Measurements from ENCODE around the gene BCLAF1.
"Not testable (repeated sequence)": the region's sequence is repeated elsewhere in the genome, so short reads cannot be mapped to it uniquely, and the experiment has no call there.

The BCLAF1 gene

GRCh38 chr6:136249336-136249735, 40.3 kb downstream of the BCLAF1 start:
- DNase-seq (ENCODE audit: low read depth, low spot score) = no peak

GRCh38 chr6:136244061-136244616, 45.5 kb downstream of the BCLAF1 start:
- DNase-seq (ENCODE audit: low read depth, low spot score) = no peak

- DNase-seq (ENCODE audit: low read depth, low spot score) = no peak
Observed at GRCh38 chr6:136236466-136237293, 53.0 kb downstream of the BCLAF1 start.

GRCh38 chr6:136235233-136235564, 54.4 kb downstream of the BCLAF1 start:
- no peak for DNase-seq (ENCODE audit: low read depth, low spot score)

- DNase-seq (ENCODE audit: low read depth, low spot score) = no peak
Observed at GRCh38 chr6:136232701-136233100, 56.9 kb downstream of the BCLAF1 start.

- no peak for DNase-seq (ENCODE audit: low read depth, low spot score)
Observed at GRCh38 chr6:136230219-136230853, 59.3 kb downstream of the BCLAF1 start.

- no peak for DNase-seq (ENCODE audit: low read depth, low spot score)
Observed at GRCh38 chr6:136228814-136229213, 60.8 kb downstream of the BCLAF1 start.

- DNase-seq (ENCODE audit: low read depth, low spot score) = no peak
Observed at GRCh38 chr6:136226674-136227377, 62.8 kb downstream of the BCLAF1 start.

GRCh38 chr6:136226027-136226673, 63.5 kb downstream of the BCLAF1 start:
- peak; percentile 75 for DNase-seq (ENCODE audit: low read depth, low spot score)

- no peak for DNase-seq (ENCODE audit: low read depth, low spot score)
Observed at GRCh38 chr6:136225496-136225895, 64.2 kb downstream of the BCLAF1 start.

- DNase-seq (ENCODE audit: low read depth, low spot score) = not testable (repeated sequence)
Observed at GRCh38 chr6:136224974-136225373, 64.7 kb downstream of the BCLAF1 start.

- no peak for DNase-seq (ENCODE audit: low read depth, low spot score)
Observed at GRCh38 chr6:136216503-136217401, 72.9 kb downstream of the BCLAF1 start.

GRCh38 chr6:136213853-136214252, 75.8 kb downstream of the BCLAF1 start:
- no peak for DNase-seq (ENCODE audit: low read depth, low spot score)

- DNase-seq (ENCODE audit: low read depth, low spot score) = no peak
Observed at GRCh38 chr6:136213012-136213539, 76.6 kb downstream of the BCLAF1 start.

- DNase-seq (ENCODE audit: low read depth, low spot score) = no peak
Observed at GRCh38 chr6:136212608-136213007, 77.0 kb downstream of the BCLAF1 start.

GRCh38 chr6:136210398-136211165, 79.1 kb downstream of the BCLAF1 start:
- DNase-seq (ENCODE audit: low read depth, low spot score) = no peak

- DNase-seq (ENCODE audit: low read depth, low spot score) = no peak
Observed at GRCh38 chr6:136209496-136209895, 80.2 kb downstream of the BCLAF1 start.

GRCh38 chr6:136208783-136209182, 80.9 kb downstream of the BCLAF1 start:
- DNase-seq (ENCODE audit: low read depth, low spot score) = no peak

Data from astrocyte of the hippocampus (primary cell).